ENCODE data around the gene GJC2. TPM values are rescaled to one million over a fixed set of nuclear protein-coding genes. Genes with fewer than 3 reads are reported as not detected.
A peak's percentile ranks its signal among the peaks of the same experiment; 100 is the strongest.

Gene GJC2
- total RNA-seq, 1 donor from 2014 or later, result 6.9 TPM

DNA sequence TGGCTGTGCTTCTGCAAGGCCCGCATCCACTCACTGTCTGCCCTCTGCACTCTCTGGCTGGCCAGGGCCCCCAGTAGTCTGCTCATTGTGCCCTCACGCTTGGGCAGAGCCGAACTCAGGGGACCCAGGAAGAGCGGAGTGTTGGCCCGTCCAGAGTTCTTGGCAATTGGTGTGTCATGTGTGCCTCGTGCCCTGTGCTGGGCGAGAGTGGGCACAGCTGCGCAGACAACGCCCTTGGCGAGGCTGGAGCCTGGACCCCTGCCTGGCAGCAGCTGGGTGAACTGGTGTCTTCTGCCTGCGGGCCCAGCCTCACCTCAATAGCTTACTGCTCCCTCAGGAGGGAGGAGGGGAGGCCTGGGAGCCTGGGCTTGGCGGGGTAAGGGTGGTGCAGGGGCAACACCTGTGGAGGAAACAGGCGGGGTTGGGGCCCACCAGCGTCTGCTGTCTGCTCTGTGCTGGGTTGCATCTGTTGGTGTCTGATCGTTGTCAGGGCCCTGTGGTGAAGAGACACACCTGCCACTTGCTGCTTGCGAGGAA, 7.5 kb upstream of the GJC2 start:
- Histone ChIP-seq H3K4me1 (peaks cover 35% of the 10 kb centered on the region), H3K9me3 (no peaks in the 10 kb centered on the region), H3K27ac (peak overlapping the region; percentile 96), H3K4me3 (peak overlapping the region; percentile 97), H3K36me3 (peaks cover 16% of the 10 kb centered on the region), H3K27me3 (no peaks in the 10 kb centered on the region)
- DNase-seq (no peak), ATAC-seq (no peak)
- TF ChIP-seq, protein P1, sequence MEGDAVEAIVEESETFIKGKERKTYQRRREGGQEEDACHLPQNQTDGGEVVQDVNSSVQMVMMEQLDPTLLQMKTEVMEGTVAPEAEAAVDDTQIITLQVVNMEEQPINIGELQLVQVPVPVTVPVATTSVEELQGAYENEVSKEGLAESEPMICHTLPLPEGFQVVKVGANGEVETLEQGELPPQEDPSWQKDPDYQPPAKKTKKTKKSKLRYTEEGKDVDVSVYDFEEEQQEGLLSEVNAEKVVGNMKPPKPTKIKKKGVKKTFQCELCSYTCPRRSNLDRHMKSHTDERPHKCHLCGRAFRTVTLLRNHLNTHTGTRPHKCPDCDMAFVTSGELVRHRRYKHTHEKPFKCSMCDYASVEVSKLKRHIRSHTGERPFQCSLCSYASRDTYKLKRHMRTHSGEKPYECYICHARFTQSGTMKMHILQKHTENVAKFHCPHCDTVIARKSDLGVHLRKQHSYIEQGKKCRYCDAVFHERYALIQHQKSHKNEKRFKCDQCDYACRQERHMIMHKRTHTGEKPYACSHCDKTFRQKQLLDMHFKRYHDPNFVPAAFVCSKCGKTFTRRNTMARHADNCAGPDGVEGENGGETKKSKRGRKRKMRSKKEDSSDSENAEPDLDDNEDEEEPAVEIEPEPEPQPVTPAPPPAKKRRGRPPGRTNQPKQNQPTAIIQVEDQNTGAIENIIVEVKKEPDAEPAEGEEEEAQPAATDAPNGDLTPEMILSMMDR (IDR thresholded peaks at IDR 0.05), result no peak
- intact Hi-C loops (cut with DNase I), result no loop called here

DNA sequence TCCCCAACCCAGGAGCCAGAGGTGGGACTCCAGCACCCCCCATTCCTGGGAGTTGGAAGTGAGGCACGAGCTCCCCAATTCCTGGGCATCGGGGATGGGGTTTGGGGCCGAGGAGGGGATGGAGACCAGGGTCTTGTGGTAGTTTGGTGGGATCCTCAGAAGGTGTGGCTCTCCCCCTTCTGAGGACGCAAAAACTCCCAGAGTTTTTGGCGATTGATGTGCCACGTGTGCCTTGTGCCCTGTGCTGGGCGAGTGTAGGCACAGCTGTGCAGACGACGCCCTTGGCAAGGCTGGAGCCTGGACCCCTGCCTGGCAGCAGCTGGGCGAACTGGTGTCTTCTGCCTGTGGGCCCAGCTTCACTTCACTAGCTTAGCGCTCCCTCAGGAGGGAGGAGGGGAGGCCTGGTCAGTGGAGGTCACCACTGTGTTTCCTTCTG, 7.0 kb upstream of the GJC2 start:
- Histone ChIP-seq H3K4me3 (peak overlapping the region; percentile 97), H3K36me3 (peaks cover 21% of the 10 kb centered on the region), H3K27ac (peak overlapping the region; percentile 96), H3K9me3 (no peaks in the 10 kb centered on the region), H3K27me3 (no peaks in the 10 kb centered on the region), H3K4me1 (peaks cover 35% of the 10 kb centered on the region)
- intact Hi-C loops (cut with DNase I), result no loop called here
- TF ChIP-seq, protein P1 (IDR thresholded peaks at IDR 0.05), result no peak
- DNase-seq (no peak), ATAC-seq (no peak)

DNA sequence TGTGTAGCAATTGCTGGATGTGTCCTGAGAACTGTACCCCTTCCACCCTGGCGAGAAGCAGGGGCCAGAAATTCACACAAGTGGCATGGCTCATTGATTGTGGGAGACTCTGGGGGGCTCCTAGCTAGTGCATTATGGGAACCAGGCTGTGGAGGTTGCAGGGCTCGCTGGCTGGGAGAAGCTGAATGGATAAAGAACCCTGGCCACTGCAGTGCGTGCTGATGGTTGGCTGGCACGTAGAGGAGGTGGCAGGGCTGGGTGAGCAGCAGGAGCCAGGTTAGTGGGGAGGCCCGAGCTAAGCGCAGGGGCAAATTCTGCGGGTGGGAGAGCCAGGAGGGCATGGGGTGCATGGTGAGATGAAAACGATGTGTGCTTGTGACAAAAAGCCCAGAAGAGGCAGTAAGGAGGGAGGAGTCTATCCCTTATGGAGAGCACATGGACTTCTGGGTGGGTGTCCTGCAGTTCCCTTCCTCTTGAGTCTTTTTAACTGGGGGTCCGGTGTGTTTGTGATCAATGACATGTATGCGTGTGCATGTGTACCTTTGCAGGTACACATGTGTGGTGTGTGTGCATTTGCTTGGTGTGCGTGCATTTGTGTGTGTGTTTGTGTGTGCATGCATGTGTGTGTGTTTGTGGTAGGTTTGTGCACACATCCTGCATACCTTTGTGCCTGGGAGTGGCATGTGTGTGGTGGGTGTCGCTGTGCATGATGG, 6.1 kb upstream of the GJC2 start:
- no peaks in the 10 kb centered on the region for H3K27me3 ChIP-seq
- peak overlapping the region; percentile 13 for H3K27ac ChIP-seq
- DNase-seq, result no peak
- H3K4me1 ChIP-seq, result peaks cover 42% of the 10 kb centered on the region
- no peak overlapping the region for H3K4me3 ChIP-seq
- no peaks in the 10 kb centered on the region for H3K9me3 ChIP-seq
- H3K36me3 ChIP-seq, result peaks cover 29% of the 10 kb centered on the region
- no peak for ATAC-seq
- intact Hi-C loops (cut with DNase I), result no loop called here
- TF ChIP-seq, protein P1 (IDR thresholded peaks at IDR 0.05), result no peak

DNA sequence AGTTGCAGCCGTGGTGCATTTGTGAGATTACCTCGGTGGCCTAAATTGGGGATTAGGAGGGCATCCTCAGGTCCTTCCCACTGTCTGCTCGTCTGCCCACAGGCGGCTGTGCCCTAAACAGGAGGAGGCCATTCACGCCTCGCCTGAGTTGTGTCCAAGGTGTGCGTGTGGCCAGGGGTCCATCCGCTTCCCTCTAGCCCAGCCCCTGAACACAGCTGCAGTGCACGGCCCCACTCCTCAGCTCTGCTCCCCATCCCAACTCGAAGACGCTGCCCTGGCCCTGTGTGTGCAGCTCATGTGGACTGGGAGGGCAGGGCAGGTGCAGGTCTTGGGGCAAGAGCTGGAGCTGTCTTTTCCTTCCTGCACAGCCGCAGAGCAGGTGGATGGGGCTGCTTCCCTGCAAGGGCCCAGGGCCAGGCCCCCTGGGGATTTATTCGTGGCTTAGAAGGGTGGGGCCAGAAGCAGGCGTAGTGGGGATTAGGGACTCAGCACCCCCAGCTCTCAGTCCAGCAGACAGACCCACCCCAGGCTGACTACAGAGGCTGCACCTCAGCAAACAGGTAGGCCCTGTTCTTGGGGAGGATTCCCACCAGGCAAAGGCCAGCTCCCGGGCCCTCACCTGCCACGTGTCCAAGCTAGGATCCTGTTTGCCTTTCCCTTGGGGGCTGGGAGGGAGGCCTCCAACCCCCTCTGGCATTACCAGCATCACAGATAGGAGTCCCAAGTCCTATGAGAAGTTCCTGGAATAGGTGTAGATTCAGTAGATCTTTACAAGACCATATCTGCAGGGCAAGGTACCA, 5.3 kb upstream of the GJC2 start:
- Histone ChIP-seq H3K36me3 (peaks cover 32% of the 10 kb centered on the region), H3K27ac (no peak overlapping the region), H3K4me1 (peaks cover 49% of the 10 kb centered on the region), H3K27me3 (no peaks in the 10 kb centered on the region), H3K4me3 (no peak overlapping the region), H3K9me3 (no peaks in the 10 kb centered on the region)
- DNase-seq (no peak), ATAC-seq (no peak)
- intact Hi-C loops (cut with DNase I), result no loop called here
- TF ChIP-seq, protein P1 (IDR thresholded peaks at IDR 0.05), result no peak

DNA sequence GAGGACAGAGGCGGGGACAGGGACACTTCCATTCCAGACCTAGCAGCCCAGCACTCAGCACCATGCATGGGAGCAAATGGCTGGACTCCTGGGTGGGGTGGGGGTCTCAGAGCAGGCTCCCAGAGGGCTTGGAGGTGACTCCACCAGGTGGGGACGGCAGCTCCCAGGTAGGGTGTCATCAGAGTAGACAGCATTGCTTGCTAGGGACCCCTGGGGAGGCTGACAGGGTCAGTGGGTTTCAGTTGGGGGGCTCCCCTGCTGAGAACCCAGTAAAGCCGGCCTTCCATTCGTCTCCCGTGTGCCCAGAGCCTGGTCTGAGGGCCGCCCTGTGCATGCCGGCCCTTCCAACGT, 4.8 kb upstream of the GJC2 start:
- Histone ChIP-seq H3K9me3 (no peaks in the 10 kb centered on the region), H3K4me3 (no peak overlapping the region), H3K27ac (no peak overlapping the region), H3K36me3 (peaks cover 32% of the 10 kb centered on the region), H3K27me3 (no peaks in the 10 kb centered on the region), H3K4me1 (peaks cover 55% of the 10 kb centered on the region)
- ATAC-seq (no peak), DNase-seq (no peak)
- TF ChIP-seq, protein P1 (IDR thresholded peaks at IDR 0.05), result no peak
- intact Hi-C loops (cut with DNase I), result no loop called here

Data from upper lobe of right lung (tissue), 1 donor.